Activated T-cell treated with anti-CD3 and anti-CD28 coated beads for 48 hours (primary cell): Measurements from ENCODE around the gene EPSTI1.

Experiments used
- DNase-seq: peaks from one replicate; pipeline ENCODE4 v3.0.0-alpha.2; 2020; ENCODE audit warnings: low read depth

EPSTI1 gene

DNA sequence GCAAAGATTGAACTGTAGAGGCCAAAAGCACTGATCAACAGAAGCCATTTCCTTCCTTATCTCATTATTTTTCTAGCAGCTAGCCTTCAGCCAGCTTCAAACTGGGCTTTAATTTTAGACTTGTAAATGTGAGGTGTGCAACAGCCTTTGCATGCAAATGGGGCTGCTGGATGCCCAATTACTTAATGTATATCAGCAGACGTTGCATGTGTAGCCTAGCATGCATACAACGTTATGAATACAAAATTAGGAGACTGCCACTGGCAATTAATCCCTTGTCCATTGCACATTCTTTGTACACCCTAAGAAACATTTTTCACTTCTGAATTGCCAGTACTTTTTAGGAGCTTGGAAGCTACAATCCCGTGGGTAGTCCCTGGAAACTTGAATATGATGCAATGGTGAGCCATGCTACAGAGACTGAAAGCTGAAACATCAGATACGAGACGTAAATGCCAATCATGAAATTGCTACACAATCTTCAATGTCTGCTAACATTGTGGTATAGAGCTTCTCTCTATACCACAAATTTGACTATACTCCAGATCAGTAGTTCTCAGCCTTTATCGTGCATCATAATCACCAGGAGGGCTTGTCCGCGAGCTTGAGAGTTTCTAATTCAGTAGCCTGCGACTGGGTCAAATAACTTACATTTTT, 20.2 kb downstream of the EPSTI1 start:
- DNase-seq, result no peak

DNA sequence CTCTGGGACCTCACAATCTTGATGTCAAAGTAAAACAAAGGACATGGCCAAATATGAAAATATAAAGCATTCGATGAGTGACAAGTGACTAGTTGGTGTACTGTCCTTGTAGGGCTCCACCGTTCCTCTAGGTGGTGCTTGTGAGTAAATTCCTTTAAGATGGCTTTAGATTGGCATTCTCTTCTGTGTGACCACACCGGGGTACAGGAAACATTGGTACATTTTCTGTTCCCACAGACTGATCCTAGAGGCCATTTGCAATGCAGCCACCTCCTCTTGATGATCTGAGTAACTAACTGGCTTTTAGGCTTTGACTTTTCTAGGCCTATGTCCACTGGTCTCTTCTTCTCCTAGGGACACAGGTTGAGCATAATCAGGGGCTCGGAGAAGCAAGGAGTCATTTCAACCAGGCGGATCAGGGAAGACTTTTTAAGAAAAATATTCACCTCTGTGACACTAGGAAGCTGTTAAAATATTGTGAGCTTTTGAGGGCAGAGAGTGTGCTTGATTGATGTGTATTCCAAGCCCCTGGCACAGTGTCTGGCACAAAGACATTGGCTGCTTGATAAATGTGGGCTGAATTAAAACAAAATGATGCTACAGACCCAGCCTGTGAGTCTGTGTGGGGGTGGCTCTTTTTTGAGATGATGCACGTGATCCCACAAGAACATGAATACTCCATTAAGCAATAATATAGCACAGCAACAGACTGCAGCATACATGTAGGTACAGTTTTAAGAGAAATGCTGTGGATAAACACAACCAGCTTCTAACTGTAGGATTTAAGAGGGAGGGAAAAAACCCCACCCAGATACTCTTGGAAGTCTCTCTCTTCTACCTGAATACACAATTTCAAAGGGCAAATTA, 21.0 kb downstream of the EPSTI1 start:
- peak; percentile 18 for DNase-seq

DNA sequence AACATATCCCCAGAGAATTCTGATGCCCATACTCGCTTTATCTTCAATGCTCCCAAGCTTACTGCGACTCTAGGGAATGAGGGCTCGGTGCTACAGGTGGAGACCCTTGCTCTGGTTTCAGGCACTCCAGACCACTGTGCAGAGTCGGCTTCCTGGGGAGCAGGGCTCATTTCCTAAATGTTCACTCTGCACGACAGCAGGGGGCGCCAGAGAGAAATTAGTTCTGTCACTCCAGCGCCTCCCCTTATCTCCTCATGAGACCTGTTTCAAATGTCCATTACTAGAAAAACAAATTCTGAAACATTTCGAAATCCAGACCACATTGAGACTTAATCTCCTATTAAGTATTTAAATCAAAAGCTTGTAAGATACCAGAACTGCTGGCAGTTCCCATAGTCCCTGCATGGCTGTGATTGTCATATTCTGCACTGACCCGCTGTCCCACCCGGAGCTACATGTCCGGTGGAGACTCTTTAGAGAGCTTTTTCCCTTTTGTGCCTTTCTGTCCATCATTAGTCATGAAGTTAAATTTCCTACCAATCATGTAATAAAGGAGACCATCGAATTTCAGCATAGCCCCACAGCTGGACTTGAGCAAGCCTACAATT, 22.4 kb downstream of the EPSTI1 start:
- DNase-seq, result peak; percentile 72

DNA sequence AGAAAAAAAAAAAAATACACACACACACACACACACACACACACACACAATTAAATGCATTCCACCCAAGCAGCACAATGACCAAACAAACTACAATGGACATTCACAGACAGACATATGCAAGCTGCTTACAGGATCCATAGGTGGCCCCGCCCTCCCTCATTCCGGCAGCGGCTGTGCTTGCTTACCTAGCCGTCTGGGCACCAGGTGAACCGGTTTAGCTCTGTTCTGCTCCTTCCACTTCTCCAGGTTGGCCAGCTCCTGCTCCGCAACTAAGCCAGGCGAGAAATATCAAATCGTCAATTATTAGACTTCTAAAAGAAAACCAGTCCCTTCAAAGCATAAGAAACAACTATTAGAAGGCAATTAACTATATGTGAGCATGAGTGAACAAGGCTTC, 23.1 kb downstream of the EPSTI1 start:
- no peak for DNase-seq

DNA sequence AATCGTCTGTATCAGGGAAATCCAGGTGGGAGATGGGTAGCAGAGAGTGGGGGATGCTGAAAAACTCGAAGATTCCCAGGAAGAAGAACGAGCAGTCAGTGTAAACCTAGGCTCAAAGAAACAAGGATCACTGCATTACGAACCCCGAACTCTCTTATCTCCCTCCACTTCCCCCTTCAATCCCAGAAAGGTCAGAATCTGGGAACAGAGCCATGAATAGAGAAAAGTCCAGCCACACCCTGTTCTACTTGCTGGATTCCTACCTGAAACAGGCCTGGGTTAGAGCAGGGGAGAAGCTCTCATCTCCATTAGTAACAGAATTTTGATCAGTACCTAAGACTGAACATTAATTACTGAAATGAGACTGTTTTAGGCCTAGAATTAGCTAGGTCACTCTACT, 24.4 kb downstream of the EPSTI1 start:
- DNase-seq, result no peak

DNA sequence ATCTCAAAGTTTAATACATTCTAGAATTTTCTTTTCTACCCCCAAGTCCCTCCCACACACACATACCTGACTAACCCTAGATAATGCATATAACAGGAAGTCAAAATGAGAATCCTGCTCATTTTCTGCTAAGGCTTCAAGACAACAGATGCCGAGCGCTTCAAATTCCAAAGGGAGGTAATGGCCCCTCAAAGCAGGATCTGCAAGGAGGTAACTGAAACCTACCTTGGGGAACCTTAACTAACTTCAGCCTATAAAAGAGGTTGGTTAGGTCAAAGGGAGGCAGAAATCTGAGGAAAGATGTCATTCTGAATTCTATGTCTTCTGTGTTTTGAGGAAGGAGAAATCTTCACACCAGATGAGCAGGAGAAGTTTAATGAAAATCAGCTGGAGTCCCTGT, 26.8 kb downstream of the EPSTI1 start:
- no peak for DNase-seq

DNA sequence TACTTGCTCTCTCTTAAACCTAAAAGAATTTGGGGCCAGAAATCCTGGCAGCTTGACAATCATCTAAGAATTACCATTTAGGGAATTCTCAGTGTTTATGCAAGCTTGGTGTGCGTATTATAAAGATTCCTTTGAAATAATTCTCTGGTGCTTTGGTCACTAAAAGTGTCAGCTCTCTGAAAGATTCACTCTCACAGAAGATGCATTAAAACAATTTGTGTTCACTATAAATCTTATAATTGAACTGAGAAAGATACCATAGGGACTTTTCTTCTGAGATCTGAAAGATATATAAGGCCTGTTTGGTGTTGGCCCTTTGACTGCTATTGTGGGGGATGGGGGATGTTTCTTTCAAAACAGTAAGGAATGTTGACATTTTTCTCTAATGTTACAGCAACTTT, 27.3 kb downstream of the EPSTI1 start:
- DNase-seq, result no peak

DNA sequence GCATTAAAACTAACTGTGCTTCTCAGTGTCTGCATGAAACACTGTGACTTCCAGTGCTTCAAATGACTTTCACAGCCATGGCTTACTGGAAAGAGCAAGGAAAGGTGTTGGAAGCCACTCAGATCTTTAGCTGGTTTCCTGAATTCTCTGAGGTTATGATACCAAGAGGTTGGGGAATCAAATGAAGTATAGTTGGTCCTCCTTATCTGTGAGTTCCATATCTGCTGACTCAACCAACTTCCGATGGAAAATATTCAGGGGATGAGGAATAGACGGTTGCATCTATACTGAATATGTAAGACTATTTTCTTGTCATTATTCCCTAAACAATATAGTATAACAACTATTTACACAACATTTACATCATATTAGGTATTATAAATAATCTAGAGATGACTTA, 32.4 kb downstream of the EPSTI1 start:
- DNase-seq, result no peak

DNA sequence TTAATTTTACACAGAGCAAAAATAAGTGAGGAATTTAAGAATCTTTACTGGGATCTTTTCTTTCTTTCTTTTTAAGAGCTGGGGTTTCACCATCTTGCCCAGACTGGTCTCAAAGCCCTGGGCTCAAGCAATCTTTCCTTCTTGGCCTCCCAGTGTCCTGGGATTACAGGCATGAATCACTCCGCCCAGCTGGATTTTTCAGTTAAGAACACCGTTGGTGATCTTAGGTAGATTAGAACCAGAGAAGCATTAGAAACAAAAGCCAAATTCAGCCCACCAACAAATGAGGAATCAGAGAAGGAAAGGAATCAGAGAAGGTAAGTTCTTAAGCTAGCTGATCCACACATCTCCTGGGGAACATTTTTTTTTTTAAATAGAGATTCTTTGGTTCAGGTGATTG, 34.2 kb downstream of the EPSTI1 start:
- DNase-seq, result no peak

DNA sequence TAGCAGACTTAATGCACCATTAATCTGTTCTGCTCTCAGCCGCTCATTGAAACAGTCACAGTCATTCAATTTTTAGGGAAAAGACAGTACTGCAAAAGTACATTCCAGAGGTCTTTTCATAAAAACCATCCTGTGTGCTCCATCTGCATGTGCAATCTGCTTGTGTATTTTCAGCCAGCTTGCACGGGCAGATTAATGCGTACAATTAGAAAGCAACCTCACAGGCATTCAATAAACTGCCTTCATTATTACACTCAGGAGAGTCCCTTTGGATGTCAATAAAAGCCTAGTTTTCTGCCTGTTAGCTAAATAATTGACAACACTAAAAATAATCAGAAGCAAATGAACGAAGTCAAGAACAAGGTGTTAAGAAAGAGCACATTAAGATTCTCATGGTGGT, 41.9 kb downstream of the EPSTI1 start:
- DNase-seq, result no peak

DNA sequence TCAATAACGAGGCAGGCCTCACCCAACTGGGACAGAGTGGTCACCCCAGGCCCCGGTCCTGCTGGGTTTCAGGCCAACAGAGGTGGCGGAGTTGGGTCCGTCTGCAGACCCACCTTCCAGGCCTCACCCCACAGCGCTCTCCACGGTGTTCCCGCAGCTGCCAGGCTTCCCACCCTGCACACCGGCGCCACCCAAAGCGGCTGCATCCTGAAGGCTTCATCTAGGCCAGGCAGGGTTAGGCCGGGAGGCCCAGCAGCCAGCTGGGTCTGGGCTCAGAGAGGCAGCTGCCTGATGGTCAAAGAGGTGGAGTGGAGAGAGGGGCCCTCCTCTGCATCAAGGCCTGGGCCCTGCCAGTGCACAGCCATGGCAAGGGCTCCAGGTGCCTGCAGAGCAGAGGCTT, 44.1 kb downstream of the EPSTI1 start:
- no peak for DNase-seq

DNA sequence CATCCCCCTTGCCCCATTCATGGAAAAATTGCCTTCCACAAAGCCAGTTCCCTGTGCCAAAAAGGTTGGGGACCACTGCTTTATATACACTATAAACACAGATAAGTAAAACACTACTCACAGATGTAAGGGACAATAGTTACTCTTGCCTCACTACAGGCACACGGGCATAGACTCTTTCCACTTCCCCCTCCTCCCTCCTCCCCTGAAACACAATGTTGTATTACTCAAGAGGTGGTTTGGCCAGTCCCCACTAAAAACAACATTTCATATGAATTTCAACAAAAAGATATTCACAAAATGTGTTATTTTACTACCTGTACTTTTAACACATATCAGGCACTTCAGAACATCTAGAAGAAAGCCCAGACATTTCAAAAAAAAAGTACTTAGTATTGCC, 45.1 kb downstream of the EPSTI1 start:
- DNase-seq, result no peak

DNA sequence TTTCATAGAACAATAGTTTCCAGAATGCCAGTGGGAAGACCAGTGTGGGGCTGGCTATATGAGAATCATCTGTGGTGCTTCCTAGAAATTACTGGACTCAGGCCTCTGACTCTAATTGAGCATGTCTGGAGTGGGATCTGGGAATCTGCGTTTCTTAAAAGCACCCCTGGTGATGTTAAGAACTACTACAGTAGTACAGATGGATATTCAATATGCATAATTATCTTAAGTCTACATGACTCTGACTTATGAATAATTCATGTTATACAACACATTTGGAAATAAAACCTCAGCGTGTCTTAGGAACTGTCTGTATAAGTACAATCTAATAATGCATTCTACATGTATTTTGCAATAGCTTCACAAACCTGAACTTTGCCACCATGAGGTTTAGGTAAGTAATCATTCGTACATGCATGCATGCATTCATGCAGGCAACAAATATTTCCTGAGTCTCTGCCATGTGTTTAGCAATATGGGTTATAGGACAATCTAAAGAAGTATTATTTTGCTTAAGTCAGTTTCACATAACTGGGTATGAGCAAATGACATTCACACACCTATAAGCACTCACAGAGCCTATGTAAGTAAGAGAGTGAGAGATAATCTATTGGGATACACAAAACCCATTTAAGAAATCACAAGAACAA, 62.0 kb downstream of the EPSTI1 start:
- DNase-seq, result no peak

DNA sequence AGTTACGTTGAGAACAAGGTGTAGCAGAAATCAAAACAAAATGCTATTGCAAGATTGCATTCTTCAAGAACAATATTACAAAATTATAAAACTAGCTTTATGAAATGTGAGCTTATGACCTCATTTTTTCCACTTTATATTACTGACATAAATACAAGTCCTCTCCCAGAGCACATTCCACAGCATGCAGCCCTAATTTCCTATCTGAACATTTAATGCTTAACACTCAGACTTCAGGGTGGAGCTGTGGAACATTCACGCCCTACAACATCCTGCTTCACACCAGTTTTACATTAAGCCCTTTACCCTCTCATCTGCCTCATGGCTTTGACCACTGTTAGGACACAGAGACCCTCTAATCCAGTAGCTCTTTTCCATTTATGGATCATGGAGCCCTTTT, 65.5 kb downstream of the EPSTI1 start:
- no peak for DNase-seq

DNA sequence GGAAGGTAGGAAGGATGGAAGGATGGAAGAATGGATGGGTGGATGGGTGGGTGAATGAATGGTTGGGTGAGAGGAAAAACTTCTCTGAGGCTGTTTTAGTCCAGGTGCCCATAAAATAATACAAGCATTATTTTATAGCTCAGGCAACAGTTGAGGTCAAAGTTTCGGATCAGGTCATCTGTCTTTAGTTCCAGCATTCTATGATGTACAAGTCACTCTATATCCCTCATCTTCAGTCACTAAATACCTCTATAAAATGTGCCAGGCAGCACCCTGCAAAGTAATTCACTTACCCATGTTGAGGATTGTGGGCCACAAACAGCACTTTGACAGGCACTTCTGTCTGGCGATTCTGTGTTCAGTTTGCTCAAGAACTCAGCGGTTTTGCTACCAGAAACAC, 66.0 kb downstream of the EPSTI1 start:
- no peak for DNase-seq

DNA sequence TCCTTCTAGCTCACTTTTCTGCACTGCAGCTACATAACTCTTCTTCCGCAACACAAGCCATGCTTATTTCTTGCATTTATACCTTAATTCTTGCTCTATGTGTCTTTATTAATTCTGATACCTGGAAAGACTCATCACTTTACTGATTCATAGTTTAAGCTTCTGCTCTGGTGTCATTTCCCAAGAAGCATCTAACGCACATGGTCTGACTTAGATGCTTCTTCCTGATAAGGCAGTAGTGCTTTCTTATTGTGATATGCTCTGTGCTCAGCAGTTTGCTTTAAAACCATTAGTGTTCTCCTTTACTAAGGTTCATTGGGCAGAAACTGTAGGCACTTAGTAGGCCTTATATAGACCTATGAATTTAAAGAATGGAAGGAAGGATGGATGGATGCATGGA, 66.4 kb downstream of the EPSTI1 start:
- DNase-seq, result no peak

DNA sequence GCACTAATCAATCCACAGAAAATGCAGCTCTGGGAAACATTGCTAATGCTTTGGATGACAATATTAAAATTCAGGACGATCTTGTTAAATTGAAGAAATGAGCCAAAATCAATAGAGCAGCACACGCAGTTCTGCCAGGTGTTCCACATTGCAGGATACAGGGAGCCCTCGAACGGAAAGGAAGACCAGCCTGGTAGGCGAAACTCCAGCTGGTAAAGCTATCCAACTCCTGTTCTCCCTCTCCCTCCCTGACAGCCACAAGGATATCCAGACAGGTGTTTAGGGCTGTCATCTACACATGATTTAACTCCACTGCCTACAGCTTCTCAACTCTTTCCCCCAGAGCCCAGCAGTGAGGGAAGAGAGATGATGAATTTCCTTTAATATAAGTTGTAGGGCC, 67.7 kb downstream of the EPSTI1 start:
- no peak for DNase-seq

DNA sequence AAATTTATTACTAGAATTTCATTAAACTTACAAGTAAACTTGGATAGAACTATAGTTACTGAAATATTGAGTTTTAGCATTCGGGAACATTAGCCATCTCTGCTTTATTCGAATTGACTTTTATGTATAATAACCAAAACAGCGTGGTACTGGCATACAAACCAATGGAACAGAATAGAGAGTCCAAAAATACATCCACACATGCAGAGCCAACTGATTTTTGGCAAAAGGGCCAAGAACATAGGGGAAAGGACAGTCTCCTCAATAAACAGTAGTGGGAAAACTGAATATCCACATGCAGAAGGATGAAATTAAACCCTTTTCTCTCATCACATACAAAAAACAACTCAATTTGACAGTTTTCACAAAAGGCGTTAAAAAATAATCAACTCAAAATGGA, 84.3 kb downstream of the EPSTI1 start:
- no peak for DNase-seq

DNA sequence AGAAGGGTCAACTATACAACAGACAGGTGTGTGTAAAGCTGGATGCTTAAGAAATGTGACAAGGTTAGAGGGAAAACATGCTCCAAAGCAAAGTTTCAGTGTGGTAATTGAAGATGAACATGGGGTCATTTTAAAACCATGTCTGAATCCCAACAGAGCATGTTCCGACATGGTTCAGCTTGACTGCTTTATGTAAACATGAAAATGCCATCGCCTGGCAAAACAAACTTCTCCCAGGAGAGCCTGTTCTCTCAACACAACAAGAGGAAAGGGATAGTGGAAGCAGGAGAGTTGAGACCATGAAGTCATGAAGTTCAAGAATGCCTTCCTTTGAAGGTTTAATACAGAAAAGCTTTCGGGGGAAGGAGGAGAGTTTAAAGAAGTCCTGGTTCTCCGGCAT, 85.8 kb downstream of the EPSTI1 start:
- no peak for DNase-seq

DNA sequence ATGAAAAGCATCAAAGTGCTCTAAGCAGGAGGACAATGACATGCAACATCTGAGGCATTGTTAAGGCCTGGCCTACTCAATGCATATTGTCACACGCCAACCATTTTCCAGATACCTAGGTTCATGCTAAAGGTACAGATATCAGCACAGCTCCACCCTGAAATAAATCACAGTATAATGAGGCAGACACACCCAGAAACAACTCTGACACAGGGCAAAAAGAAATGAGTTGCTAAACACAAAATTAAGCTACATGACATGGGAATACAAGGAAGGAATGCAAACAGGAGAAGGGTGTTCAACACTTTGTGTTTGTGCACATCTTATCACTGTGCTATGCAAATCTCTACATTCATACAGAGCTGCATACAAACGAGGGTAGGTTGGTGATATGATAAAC, 86.5 kb downstream of the EPSTI1 start:
- DNase-seq, result no peak

DNA sequence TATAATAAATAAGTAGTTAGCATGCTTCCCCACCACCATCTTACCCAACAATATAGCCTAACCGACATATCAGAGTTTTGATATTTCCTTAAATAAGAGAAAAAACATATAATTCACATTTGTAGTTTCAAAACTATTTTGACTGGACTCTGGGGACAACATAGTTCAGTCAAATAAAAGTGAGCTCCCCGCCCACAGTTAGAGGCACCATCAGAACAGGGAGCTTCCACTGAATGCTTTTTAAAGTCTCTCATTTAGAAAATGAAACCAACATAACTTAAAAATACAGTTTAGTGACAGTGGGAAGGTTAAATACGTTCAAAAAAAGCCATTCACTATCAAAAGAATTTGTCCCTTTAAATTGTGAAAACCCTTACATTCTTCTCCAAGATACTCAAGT, 92.8 kb downstream of the EPSTI1 start:
- no peak for DNase-seq

DNA sequence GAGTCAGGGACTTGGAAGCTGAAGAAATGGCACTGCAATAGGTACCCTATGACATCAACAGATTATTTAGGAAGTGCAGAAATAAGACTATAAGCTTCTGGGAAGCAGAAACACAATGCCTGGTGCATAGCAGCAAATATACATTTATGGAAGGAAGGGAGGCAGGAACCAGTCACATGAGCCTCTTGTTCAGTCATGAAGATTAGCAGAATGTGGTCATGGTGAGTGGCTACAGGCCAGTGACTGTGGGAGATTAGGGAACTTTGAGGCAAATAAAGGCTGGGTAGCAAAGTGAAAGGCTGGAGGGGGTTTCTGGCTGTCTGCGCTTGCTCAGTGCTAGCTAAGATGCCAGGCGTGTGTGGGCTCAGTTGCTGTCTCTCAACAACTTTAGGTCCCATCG, 96.3 kb downstream of the EPSTI1 start:
- DNase-seq, result no peak

DNA sequence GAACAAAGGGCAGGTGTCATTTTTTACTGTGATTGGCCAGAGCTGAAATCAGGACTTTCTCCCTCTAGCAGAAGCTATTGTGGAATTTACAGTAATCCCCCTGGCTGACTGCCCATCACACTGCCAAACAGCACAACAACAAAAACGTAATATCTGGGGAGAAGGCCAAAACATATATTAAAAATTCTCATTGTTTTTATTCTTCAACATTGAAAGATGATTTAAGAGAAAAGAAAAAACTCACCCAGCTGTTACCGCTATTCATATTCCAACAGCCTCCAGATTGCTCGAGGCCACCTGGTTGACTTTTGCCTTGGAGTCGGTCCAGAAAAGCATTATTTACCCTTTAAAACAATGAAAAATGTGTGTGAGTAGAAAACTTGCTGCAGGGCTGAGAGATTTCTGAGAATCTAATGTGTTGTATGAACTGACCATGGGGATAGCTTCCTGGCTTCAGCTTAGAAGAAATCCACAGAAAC, 97.2 kb downstream of the EPSTI1 start:
- DNase-seq, result no peak
